ENCODE measurements around the gene C3orf38.
"Not testable (repeated sequence)": the region's sequence is repeated elsewhere in the genome, so short reads cannot be mapped to it uniquely, and the experiment has no call there.

C3orf38 gene

DNA sequence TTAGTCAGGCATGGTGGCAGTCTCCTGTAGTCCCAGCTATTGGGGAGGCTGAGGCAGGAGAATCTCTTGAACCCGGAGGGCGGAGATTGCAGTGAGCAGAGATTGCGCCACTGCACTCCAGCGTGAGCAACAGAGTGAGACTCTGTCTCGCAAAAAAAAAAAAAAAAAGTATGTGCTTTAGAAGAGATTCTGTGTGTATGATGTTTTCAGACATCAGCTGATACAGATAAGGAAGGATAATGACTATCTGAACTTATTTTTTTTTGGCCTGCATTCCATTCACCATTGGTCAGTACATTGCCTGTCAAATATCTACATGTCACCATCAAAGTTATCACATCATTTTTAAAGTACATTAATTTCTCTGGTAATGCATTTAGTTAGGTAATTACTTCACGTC, 17.4 kb downstream of the C3orf38 start:
- no peaks in the 10 kb centered on the region for H3K9me3 ChIP-seq (ENCODE audit: control insufficient read depth, insufficient read depth, low read length)
- no peaks in the 10 kb centered on the region for H3K36me3 ChIP-seq (ENCODE audit: control insufficient read depth, insufficient read depth, low read length)
- H3K4me3 ChIP-seq (ENCODE audit: low read depth, low read length), result no peak overlapping the region
- no peak overlapping the region for H3K9ac ChIP-seq (ENCODE audit: low read depth, low read length)
- no peaks in the 10 kb centered on the region for H3K27me3 ChIP-seq (ENCODE audit: control insufficient read depth, insufficient read depth, low read length)
- no peaks in the 10 kb centered on the region for H3K4me1 ChIP-seq (ENCODE audit: control insufficient read depth, insufficient read depth, low read length)

DNA sequence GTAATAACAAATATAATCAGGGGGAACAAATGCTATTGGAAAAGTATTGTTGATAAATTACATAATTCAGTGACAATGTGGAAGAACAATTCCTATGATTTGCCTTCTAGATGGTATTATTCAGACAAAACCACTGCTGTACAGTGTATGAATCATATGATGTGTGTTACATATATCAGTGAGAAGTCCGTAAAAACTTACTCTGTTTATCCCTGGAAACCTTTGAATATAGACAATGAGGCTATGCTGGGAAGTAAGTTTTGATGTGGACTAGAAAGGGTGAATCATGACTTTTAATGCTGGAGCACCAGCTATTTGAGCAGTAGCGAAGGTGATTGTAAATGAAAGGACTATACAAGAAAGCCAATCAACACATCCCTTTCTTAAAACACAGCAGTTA, 17.9 kb downstream of the C3orf38 start:
- H3K9ac ChIP-seq (ENCODE audit: low read depth, low read length), result no peak overlapping the region
- H3K9me3 ChIP-seq (ENCODE audit: control insufficient read depth, insufficient read depth, low read length), result no peaks in the 10 kb centered on the region
- H3K27me3 ChIP-seq (ENCODE audit: control insufficient read depth, insufficient read depth, low read length), result no peaks in the 10 kb centered on the region
- H3K36me3 ChIP-seq (ENCODE audit: control insufficient read depth, insufficient read depth, low read length), result no peaks in the 10 kb centered on the region
- no peaks in the 10 kb centered on the region for H3K4me1 ChIP-seq (ENCODE audit: control insufficient read depth, insufficient read depth, low read length)
- no peak overlapping the region for H3K4me3 ChIP-seq (ENCODE audit: low read depth, low read length)

- Histone ChIP-seq H3K9me3 (ENCODE audit: control insufficient read depth, insufficient read depth, low read length) (no peaks in the 10 kb centered on the region), H3K9ac (ENCODE audit: low read depth, low read length) (no peak overlapping the region), H3K4me1 (ENCODE audit: control insufficient read depth, insufficient read depth, low read length) (no peaks in the 10 kb centered on the region), H3K4me3 (ENCODE audit: low read depth, low read length) (no peak overlapping the region), H3K27me3 (ENCODE audit: control insufficient read depth, insufficient read depth, low read length) (no peaks in the 10 kb centered on the region), H3K36me3 (ENCODE audit: control insufficient read depth, insufficient read depth, low read length) (no peaks in the 10 kb centered on the region)
These were observed 18.4 kb downstream of the C3orf38 start for GRCh38 chr3:88168171-88168570.

DNA sequence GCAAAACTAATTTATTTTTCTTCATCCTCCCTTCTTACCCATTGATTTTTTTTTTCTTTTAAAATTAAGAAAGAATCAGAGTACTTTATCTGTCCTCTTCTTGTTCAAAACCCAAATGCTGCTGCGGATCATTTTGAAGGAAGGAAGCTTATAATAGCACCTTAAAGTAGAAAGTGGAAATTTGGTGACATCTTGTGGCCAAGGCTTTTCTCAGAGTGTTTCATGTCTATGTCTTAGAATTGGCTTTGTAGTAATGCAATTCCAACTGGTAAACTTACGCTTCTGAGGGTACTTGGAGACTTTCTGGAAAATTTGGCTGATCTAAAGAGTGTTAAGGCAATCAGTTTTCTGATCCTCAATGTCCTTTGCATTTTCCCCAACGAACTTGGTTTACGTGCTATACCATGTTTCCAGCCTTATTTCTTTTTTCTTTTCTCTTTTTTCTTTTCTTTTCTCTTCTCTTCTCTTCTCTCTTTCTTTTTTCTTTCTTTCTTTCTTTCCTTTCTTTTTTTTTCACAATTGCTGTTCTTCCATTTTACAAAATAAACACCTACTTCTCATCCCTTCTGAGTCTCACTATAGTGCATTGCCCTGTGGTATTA, 30.7 kb downstream of the C3orf38 start:
- no peak overlapping the region for H3K9ac ChIP-seq (ENCODE audit: low read depth, low read length)
- no peaks in the 10 kb centered on the region for H3K4me1 ChIP-seq (ENCODE audit: control insufficient read depth, insufficient read depth, low read length)
- H3K4me3 ChIP-seq (ENCODE audit: low read depth, low read length), result no peak overlapping the region
- H3K36me3 ChIP-seq (ENCODE audit: control insufficient read depth, insufficient read depth, low read length), result no peaks in the 10 kb centered on the region
- H3K27me3 ChIP-seq (ENCODE audit: control insufficient read depth, insufficient read depth, low read length), result no peaks in the 10 kb centered on the region
- H3K9me3 ChIP-seq (ENCODE audit: control insufficient read depth, insufficient read depth, low read length), result no peaks in the 10 kb centered on the region

GRCh38 chr3:88182165-88182918, 32.6 kb downstream of the C3orf38 start:
- H3K4me1 ChIP-seq (ENCODE audit: control insufficient read depth, insufficient read depth, low read length); H3K27me3 ChIP-seq (ENCODE audit: control insufficient read depth, insufficient read depth, low read length); H3K9me3 ChIP-seq (ENCODE audit: control insufficient read depth, insufficient read depth, low read length); H3K9ac ChIP-seq (ENCODE audit: low read depth, low read length); H3K36me3 ChIP-seq (ENCODE audit: control insufficient read depth, insufficient read depth, low read length); H3K4me3 ChIP-seq (ENCODE audit: low read depth, low read length): not testable (repeated sequence)

- no peaks in the 10 kb centered on the region for H3K27me3 ChIP-seq (ENCODE audit: control insufficient read depth, insufficient read depth, low read length)
- no peak overlapping the region for H3K4me3 ChIP-seq (ENCODE audit: low read depth, low read length)
- no peak overlapping the region for H3K9ac ChIP-seq (ENCODE audit: low read depth, low read length)
- no peaks in the 10 kb centered on the region for H3K36me3 ChIP-seq (ENCODE audit: control insufficient read depth, insufficient read depth, low read length)
- H3K4me1 ChIP-seq (ENCODE audit: control insufficient read depth, insufficient read depth, low read length), result no peaks in the 10 kb centered on the region
- H3K9me3 ChIP-seq (ENCODE audit: control insufficient read depth, insufficient read depth, low read length), result no peaks in the 10 kb centered on the region
These were observed 38.7 kb downstream of the C3orf38 start for GRCh38 chr3:88188436-88188835.

DNA sequence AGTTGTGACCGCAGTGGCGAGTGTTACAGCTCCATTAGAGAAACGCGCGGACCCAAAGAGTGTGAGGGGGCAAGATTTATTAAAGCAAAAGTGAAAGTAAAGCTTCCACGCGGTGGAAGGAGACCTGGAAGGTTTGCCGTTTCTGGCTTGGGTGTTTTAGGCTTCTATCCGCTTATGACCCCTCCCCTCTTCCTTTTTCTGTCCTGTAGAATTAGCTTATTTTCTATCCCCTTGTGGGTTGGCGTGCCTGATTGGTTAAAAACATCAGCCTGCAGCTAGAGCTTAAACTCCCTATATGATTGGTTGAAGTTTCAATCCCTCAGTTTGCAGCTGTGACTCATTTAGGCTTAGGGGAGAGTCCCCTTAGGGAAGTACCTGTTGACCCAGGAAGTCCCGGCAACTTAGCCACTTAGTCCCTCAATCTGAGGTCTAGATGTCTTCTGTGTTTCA, 39.6 kb downstream of the C3orf38 start:
- no peaks in the 10 kb centered on the region for H3K4me1 ChIP-seq (ENCODE audit: control insufficient read depth, insufficient read depth, low read length)
- H3K9ac ChIP-seq (ENCODE audit: low read depth, low read length), result no peak overlapping the region
- no peak overlapping the region for H3K4me3 ChIP-seq (ENCODE audit: low read depth, low read length)
- no peaks in the 10 kb centered on the region for H3K9me3 ChIP-seq (ENCODE audit: control insufficient read depth, insufficient read depth, low read length)
- no peaks in the 10 kb centered on the region for H3K36me3 ChIP-seq (ENCODE audit: control insufficient read depth, insufficient read depth, low read length)
- H3K27me3 ChIP-seq (ENCODE audit: control insufficient read depth, insufficient read depth, low read length), result no peaks in the 10 kb centered on the region

DNA sequence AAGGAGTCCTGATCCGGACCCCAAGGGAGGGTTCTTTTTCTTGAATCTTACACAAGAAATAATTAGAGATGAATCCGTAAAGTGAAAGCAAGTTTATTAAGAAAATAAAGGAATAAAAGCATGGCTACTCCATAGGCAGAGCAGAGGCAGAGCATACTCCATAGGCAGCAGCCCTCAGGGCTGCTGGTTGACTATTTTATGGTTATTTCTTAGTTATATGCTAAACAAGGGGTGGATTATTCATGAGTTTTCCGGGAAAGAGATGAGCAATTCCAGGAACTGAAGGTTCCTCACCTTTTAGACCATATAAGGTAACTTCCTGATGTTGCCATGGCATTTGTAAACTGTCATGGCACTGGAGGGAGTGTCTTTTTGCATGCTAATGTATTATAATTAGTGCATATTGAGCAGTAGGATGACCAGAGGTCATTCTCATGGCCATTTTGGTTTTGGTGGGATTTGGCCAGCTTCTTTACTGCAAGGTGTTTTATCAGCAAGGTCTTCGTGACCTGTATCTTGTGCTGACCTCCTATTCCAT, 42.2 kb downstream of the C3orf38 start:
- no peaks in the 10 kb centered on the region for H3K27me3 ChIP-seq (ENCODE audit: control insufficient read depth, insufficient read depth, low read length)
- H3K4me1 ChIP-seq (ENCODE audit: control insufficient read depth, insufficient read depth, low read length), result no peaks in the 10 kb centered on the region
- no peak overlapping the region for H3K9ac ChIP-seq (ENCODE audit: low read depth, low read length)
- no peak overlapping the region for H3K4me3 ChIP-seq (ENCODE audit: low read depth, low read length)
- H3K9me3 ChIP-seq (ENCODE audit: control insufficient read depth, insufficient read depth, low read length), result no peaks in the 10 kb centered on the region
- no peaks in the 10 kb centered on the region for H3K36me3 ChIP-seq (ENCODE audit: control insufficient read depth, insufficient read depth, low read length)

- H3K27me3 ChIP-seq (ENCODE audit: control insufficient read depth, insufficient read depth, low read length), result no peaks in the 10 kb centered on the region
- H3K36me3 ChIP-seq (ENCODE audit: control insufficient read depth, insufficient read depth, low read length), result no peaks in the 10 kb centered on the region
- no peaks in the 10 kb centered on the region for H3K9me3 ChIP-seq (ENCODE audit: control insufficient read depth, insufficient read depth, low read length)
- H3K4me3 ChIP-seq (ENCODE audit: low read depth, low read length), result no peak overlapping the region
- no peak overlapping the region for H3K9ac ChIP-seq (ENCODE audit: low read depth, low read length)
- H3K4me1 ChIP-seq (ENCODE audit: control insufficient read depth, insufficient read depth, low read length), result no peaks in the 10 kb centered on the region
These were observed 42.9 kb downstream of the C3orf38 start for GRCh38 chr3:88192631-88193030.

GRCh38 chr3:88195951-88196434, 46.2 kb downstream of the C3orf38 start:
- H3K9ac ChIP-seq (ENCODE audit: low read depth, low read length), result no peak overlapping the region
- H3K4me1 ChIP-seq (ENCODE audit: control insufficient read depth, insufficient read depth, low read length), result peaks cover 2% of the 10 kb centered on the region
- no peak overlapping the region for H3K4me3 ChIP-seq (ENCODE audit: low read depth, low read length)

GRCh38 chr3:88198121-88198520, 48.4 kb downstream of the C3orf38 start:
- Histone ChIP-seq H3K9me3 (ENCODE audit: control insufficient read depth, insufficient read depth, low read length) (no peaks in the 10 kb centered on the region), H3K4me3 (ENCODE audit: low read depth, low read length) (no peak overlapping the region), H3K9ac (ENCODE audit: low read depth, low read length) (no peak overlapping the region), H3K36me3 (ENCODE audit: control insufficient read depth, insufficient read depth, low read length) (no peaks in the 10 kb centered on the region), H3K27me3 (ENCODE audit: control insufficient read depth, insufficient read depth, low read length) (no peaks in the 10 kb centered on the region), H3K4me1 (ENCODE audit: control insufficient read depth, insufficient read depth, low read length) (peaks cover 2% of the 10 kb centered on the region)

More at GRCh38 chr3:88195951-88196434, 46.2 kb downstream of the C3orf38 start:
- no peaks in the 10 kb centered on the region for H3K36me3 ChIP-seq (ENCODE audit: control insufficient read depth, insufficient read depth, low read length)
- no peaks in the 10 kb centered on the region for H3K9me3 ChIP-seq (ENCODE audit: control insufficient read depth, insufficient read depth, low read length)
- no peaks in the 10 kb centered on the region for H3K27me3 ChIP-seq (ENCODE audit: control insufficient read depth, insufficient read depth, low read length)

DNA sequence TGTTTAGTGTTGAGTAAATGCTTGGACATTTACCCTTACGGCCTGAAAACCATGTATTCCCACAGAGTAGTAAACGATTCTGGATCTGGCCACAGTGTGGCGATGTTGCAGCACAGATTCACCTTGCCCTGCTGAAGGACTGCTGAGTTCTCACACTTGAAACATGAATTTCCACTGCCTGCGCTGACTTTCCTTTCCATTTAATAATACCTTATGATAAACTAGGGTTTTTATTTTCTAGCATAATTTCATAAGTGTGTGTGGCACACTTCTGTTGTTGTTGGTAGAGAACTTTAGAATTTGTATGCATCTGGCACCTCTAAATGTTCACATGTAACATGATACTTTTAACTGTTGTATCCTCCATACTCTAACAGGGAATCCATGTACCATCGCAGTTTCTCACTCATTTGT, 53.9 kb downstream of the C3orf38 start:
- H3K27me3 ChIP-seq (ENCODE audit: control insufficient read depth, insufficient read depth, low read length), result no peaks in the 10 kb centered on the region
- no peak overlapping the region for H3K4me3 ChIP-seq (ENCODE audit: low read depth, low read length)
- no peaks in the 10 kb centered on the region for H3K36me3 ChIP-seq (ENCODE audit: control insufficient read depth, insufficient read depth, low read length)
- H3K4me1 ChIP-seq (ENCODE audit: control insufficient read depth, insufficient read depth, low read length), result no peaks in the 10 kb centered on the region
- no peaks in the 10 kb centered on the region for H3K9me3 ChIP-seq (ENCODE audit: control insufficient read depth, insufficient read depth, low read length)
- H3K9ac ChIP-seq (ENCODE audit: low read depth, low read length), result no peak overlapping the region
